C4-2B (cell line): ENCODE results near the gene ZNF41.
A peak's percentile ranks its signal among the peaks of the same experiment; 100 is the strongest.

Source experiments
- H3K27ac ChIP-seq: fragments of 450-650 bp; 2 replicates; pipeline ENCODE4 v1.5.1; 2017
- ZFX ChIP-seq: fragments of 450-650 bp; IDR thresholded peaks from 2 replicates; pipeline ENCODE4 v1.6.1; 2017
- TF ChIP-seq, protein P1 (sequence below): fragments of 450-650 bp; conservative IDR thresholded peaks from 2 replicates; pipeline ENCODE4 v1.5.1; 2017; ENCODE audit warnings: mild to moderate bottlenecking

ZNF41 gene

DNA sequence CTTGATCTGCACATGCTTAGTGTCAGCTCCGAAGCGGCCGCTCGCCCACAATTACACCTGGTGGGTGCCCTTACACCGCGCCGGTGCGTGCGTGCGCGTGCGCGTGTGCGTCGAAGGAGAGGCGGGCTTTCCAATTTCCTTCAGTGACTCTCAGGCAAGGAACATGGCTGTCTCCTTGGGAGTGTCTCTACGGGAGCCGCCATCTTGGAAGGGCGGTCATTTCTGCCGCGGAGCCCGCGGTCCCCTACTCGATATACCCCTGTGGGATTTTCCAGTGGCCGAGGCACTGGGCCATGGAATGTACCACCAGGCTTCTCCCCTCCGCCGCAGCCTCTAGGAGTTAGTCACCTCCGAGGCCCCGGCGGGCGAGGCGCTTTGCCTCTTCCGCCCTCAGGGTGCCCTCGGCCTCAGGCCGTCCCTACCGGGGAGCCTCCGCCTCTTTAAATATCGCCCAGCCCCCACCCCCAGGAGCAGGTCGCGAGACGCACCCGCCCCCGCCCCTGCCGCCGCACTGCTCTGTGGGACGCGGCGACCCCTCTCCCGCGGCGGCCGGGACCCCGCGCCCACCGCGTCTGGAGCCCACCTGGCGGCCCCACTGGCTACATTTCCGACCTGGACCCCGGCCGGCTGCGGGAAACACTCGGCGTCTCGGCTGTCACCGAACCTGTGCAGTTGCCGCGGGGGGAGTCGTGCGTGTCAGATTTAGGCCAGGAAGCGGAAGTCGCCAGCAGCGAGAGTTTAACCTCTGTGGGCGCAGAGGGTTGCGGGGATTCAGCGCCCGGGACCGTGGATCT is at the start of gene ZNF41:
Gene ZNF41 (minus strand): TSS at position 711 of the 794 bp plus-strand sequence. CDS start 15,741 bp downstream, outside the sequence.
- H3K27ac ChIP-seq: peak within 1 kb of the TSS; percentile 99
- TF ChIP-seq, protein P1, sequence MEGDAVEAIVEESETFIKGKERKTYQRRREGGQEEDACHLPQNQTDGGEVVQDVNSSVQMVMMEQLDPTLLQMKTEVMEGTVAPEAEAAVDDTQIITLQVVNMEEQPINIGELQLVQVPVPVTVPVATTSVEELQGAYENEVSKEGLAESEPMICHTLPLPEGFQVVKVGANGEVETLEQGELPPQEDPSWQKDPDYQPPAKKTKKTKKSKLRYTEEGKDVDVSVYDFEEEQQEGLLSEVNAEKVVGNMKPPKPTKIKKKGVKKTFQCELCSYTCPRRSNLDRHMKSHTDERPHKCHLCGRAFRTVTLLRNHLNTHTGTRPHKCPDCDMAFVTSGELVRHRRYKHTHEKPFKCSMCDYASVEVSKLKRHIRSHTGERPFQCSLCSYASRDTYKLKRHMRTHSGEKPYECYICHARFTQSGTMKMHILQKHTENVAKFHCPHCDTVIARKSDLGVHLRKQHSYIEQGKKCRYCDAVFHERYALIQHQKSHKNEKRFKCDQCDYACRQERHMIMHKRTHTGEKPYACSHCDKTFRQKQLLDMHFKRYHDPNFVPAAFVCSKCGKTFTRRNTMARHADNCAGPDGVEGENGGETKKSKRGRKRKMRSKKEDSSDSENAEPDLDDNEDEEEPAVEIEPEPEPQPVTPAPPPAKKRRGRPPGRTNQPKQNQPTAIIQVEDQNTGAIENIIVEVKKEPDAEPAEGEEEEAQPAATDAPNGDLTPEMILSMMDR: no peak
- TF ChIP-seq ZFX: peak; percentile 26; the same call in 1 of the 2 replicates

- TF ChIP-seq, protein P1: no peak
- TF ChIP-seq ZFX: no peak
- H3K27ac ChIP-seq: no peak overlapping the region
These were observed 47.0 kb upstream of the ZNF41 start for GRCh38 chrX:47530049-47530448.

DNA sequence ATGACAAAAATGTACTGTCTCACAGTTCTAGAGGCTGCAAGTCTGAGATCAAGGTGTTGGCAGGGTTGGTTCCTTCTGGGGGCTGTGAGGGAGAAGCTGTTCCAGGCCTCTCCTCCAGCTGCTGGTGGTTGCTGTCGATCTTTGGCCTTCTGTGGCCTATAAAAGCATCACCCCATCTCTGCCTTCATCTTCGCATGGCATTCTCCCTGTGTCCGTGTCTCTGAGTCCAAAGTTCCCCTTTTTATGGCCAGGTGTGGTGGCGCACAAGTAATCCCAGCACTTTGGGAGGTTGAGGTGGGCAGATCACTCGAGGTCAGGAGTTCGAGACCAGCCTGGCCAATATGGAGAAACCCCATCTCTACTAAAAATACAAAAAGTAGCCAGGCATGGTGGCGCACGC is 46.5 kb upstream of the ZNF41 start:
- no peak overlapping the region for H3K27ac ChIP-seq
- TF ChIP-seq, protein P1: no peak
- no peak for TF ChIP-seq ZFX

- H3K27ac ChIP-seq: peak overlapping the region; percentile 65
- TF ChIP-seq, protein P1: peak; percentile 63
- TF ChIP-seq ZFX: no peak
These were observed 40.7 kb upstream of the ZNF41 start for GRCh38 chrX:47523713-47524166.

DNA sequence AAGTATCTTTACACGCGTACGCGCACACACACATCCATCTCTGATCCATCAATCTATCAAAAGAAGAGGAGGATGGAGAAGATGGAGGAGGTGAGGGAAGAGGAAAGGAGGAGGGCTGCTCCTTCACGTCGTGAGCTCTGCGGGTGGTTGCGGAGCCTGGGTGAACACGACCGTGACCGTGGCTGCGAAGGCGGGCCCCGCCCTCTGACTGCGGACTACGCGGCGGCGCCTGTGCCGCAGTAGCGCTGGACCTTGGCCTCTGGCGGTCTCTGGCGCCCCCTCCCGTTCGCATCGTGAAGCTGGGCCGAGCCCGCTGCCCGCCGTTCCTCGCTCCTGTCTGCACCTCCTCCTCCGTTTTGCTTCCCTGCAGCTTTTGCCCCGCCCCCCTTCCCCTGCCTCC is 40.3 kb upstream of the ZNF41 start:
- TF ChIP-seq ZFX: no peak
- TF ChIP-seq, protein P1: peak; percentile 87
- peak overlapping the region; percentile 65 for H3K27ac ChIP-seq

GRCh38 chrX:47518144-47518543 is 35.1 kb upstream of the ZNF41 start:
- H3K27ac ChIP-seq: no peak overlapping the region
- TF ChIP-seq, protein P1: no peak
- no peak for TF ChIP-seq ZFX

DNA sequence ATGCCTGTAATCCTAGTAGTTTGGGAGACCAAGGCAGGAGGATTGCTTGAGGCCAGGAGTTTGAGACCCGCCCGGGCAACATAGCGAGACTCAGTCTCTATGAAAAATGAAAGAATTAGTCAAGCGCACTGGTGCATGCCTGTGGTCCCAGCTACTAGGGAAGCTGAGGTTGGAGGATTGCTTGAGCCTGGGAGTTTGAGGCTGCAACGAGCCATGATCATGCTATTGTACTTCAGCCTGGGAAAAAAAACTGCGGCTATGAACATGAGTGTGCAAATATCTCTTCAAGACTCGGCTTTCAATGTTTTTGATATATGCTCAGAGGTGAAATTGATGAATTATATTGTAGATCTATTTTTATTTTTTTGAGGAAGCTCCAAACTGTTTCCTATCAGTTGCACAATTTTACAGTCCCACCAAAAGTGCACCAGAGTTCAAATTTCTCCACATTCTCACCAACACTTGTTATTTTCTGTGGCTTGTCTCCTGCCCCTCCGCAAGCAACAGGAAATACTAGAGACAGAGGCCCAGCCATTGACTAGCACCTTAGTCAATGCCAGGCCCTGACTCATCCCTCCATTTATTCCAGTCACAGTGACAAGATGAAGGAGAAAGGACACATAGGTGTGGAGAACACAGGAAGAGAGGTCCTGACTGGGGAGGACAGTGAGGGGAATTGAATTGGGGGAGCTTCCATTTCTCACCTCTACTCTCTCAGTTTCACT is 33.1 kb upstream of the ZNF41 start:
- no peak overlapping the region for H3K27ac ChIP-seq
- TF ChIP-seq, protein P1: no peak
- TF ChIP-seq ZFX: no peak
